Measurements from ENCODE around the gene KCNH1. TPM values are rescaled to one million over a fixed set of nuclear protein-coding genes. Genes with fewer than 3 reads are reported as not detected.

KCNH1 gene
- total RNA-seq, 1 donor = 41.3 TPM

DNA sequence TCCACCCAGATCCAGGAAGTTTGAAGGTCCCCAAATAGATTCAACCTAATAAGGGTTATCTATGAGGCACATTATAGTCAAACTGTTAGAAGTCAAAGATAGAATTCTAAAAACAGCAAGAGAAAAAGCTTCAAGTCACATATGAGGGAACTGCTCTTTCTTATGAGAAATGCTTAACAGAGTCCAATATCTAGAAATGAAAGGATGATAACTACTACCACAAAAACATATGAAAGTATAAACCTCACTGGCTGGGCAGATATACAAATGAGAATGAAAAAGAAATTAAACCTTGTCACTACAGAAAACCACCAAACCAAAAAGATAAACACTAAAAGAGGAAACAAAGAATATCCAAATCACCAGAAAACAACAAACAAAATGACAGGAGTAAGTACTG is 201.8 kb downstream of the KCNH1 start:
- H3K27ac ChIP-seq (ENCODE audit: low read depth, low read length) = no peak overlapping the region
- TF ChIP-seq, protein P1, sequence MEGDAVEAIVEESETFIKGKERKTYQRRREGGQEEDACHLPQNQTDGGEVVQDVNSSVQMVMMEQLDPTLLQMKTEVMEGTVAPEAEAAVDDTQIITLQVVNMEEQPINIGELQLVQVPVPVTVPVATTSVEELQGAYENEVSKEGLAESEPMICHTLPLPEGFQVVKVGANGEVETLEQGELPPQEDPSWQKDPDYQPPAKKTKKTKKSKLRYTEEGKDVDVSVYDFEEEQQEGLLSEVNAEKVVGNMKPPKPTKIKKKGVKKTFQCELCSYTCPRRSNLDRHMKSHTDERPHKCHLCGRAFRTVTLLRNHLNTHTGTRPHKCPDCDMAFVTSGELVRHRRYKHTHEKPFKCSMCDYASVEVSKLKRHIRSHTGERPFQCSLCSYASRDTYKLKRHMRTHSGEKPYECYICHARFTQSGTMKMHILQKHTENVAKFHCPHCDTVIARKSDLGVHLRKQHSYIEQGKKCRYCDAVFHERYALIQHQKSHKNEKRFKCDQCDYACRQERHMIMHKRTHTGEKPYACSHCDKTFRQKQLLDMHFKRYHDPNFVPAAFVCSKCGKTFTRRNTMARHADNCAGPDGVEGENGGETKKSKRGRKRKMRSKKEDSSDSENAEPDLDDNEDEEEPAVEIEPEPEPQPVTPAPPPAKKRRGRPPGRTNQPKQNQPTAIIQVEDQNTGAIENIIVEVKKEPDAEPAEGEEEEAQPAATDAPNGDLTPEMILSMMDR (IDR thresholded peaks at IDR 0.05; ENCODE audit: extremely low read depth, low read depth, low read length) = no peak
- no peak overlapping the region for H3K4me2 ChIP-seq (ENCODE audit: insufficient read depth, low read length)
- no peaks in the 10 kb centered on the region for H3K79me2 ChIP-seq (ENCODE audit: insufficient read depth, low read length)
- no peak overlapping the region for H2AFZ ChIP-seq (ENCODE audit: low read length)
- H3K4me3 ChIP-seq (ENCODE audit: insufficient read depth, low read length) = no peak overlapping the region
- H3K36me3 ChIP-seq (ENCODE audit: insufficient read depth, low read length) = no peaks in the 10 kb centered on the region
- DNase-seq (ENCODE audit: insufficient read length, low spot score, missing footprints) = no peak
- no peaks in the 10 kb centered on the region for H3K27me3 ChIP-seq (ENCODE audit: insufficient read depth, low read length)
- H3K9me3 ChIP-seq (ENCODE audit: low read depth, low read length) = no peaks in the 10 kb centered on the region
- no peaks in the 10 kb centered on the region for H4K20me1 ChIP-seq (ENCODE audit: insufficient read depth, low read length)
- H3K4me1 ChIP-seq (ENCODE audit: insufficient read depth, low read length) = no peaks in the 10 kb centered on the region

DNA sequence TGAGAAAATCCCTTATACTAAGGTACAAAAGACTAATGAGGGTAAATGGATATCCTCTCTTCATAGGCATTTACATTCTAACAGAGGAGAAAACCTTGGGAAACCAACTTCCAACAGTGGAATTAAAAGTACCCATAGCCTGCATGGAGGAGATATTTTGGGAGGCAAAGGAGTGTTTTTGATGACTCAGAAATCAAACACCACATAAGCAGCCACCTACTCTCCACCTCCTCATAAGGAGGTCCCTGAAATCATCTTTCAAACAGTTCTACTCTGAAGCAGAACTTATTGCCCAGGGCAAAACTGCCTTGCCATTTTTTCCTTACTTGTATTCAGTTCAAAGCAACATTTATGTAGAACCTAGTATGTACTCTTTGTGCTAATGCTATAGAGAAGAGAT is 211.3 kb downstream of the KCNH1 start:
- Histone ChIP-seq H4K20me1 (ENCODE audit: insufficient read depth, low read length) (no peaks in the 10 kb centered on the region), H3K79me2 (ENCODE audit: insufficient read depth, low read length) (no peaks in the 10 kb centered on the region), H2AFZ (ENCODE audit: low read length) (no peak overlapping the region), H3K9me3 (ENCODE audit: low read depth, low read length) (no peaks in the 10 kb centered on the region), H3K4me1 (ENCODE audit: insufficient read depth, low read length) (peaks cover 4% of the 10 kb centered on the region), H3K27ac (ENCODE audit: low read depth, low read length) (no peak overlapping the region), H3K27me3 (ENCODE audit: insufficient read depth, low read length) (no peaks in the 10 kb centered on the region), H3K4me2 (ENCODE audit: insufficient read depth, low read length) (no peak overlapping the region), H3K4me3 (ENCODE audit: insufficient read depth, low read length) (no peak overlapping the region), H3K36me3 (ENCODE audit: insufficient read depth, low read length) (no peaks in the 10 kb centered on the region)
- no peak for DNase-seq (ENCODE audit: insufficient read length, low spot score, missing footprints)
- TF ChIP-seq, protein P1 (IDR thresholded peaks at IDR 0.05; ENCODE audit: extremely low read depth, low read depth, low read length) = no peak

DNA sequence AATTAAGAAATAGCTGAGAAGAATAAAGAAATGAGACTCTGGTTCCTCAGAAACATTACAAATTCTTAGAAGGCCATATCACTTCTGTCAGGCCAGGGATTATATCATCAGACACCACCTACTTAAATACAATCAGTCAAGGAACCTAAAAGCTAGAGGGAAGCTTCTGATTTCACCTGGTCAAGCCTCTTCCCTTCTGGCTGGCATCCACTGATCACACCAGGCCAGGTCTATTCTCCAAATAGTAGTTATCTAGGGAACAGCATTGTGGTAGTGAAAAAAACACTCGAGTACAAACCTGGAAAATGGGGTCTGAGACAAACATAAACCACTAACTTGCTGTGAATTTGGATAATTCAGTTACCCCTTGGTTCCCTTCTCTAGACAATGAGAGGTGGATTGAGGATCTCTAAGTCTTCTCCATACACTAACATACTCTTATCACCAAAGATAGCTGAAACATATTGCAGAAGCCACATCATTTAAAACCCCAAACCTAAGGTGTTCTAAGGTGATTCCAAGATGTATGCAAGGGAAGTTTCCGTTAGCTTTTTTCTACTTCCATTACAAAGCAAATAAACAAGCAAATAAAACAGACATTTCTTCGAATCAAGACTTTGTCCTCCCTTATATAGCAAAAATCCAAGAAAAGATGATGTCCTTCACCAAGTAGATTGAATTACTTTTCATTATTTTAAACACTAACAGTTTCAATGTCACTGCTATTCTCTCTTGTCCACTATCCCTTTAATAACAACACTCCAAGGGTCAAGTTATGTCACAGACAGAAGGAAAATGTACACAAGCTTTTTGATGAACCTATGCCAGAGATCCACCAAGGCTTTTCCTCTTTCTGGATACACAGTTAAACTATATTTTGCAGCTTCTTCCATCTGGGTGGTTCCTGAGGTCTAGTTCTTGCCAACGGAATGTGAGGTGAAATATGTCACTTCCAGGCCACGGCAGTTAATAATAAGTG is 212.9 kb downstream of the KCNH1 start:
- H3K27me3 ChIP-seq (ENCODE audit: insufficient read depth, low read length) = no peaks in the 10 kb centered on the region
- no peak for DNase-seq (ENCODE audit: insufficient read length, low spot score, missing footprints)
- H3K9me3 ChIP-seq (ENCODE audit: low read depth, low read length) = no peaks in the 10 kb centered on the region
- H4K20me1 ChIP-seq (ENCODE audit: insufficient read depth, low read length) = no peaks in the 10 kb centered on the region
- H3K27ac ChIP-seq (ENCODE audit: low read depth, low read length) = no peak overlapping the region
- H3K79me2 ChIP-seq (ENCODE audit: insufficient read depth, low read length) = no peaks in the 10 kb centered on the region
- peaks cover 4% of the 10 kb centered on the region for H3K4me1 ChIP-seq (ENCODE audit: insufficient read depth, low read length)
- no peaks in the 10 kb centered on the region for H3K36me3 ChIP-seq (ENCODE audit: insufficient read depth, low read length)
- no peak overlapping the region for H2AFZ ChIP-seq (ENCODE audit: low read length)
- H3K4me2 ChIP-seq (ENCODE audit: insufficient read depth, low read length) = no peak overlapping the region
- no peak overlapping the region for H3K4me3 ChIP-seq (ENCODE audit: insufficient read depth, low read length)
- TF ChIP-seq, protein P1 (IDR thresholded peaks at IDR 0.05; ENCODE audit: extremely low read depth, low read depth, low read length) = no peak

DNA sequence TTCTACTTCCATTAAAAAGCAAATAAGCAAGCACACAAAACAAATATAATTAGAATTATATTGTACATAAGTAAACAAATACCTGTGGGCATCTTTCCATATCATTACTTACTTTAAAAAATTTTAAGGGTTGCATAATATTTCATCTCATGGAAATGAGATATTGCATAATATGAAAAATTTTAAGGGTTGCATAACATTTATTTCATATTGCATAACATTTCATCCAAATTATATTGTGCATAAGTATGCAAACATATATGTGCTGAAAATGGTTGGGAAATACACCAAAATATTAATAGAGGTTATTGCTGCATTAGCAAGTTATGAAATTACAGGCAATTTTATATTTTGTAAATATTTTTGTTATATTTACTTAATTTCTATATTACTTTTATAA is 213.7 kb downstream of the KCNH1 start:
- no peaks in the 10 kb centered on the region for H3K9me3 ChIP-seq (ENCODE audit: low read depth, low read length)
- H4K20me1 ChIP-seq (ENCODE audit: insufficient read depth, low read length) = no peaks in the 10 kb centered on the region
- no peak overlapping the region for H3K27ac ChIP-seq (ENCODE audit: low read depth, low read length)
- H3K4me1 ChIP-seq (ENCODE audit: insufficient read depth, low read length) = no peaks in the 10 kb centered on the region
- no peak overlapping the region for H2AFZ ChIP-seq (ENCODE audit: low read length)
- H3K4me3 ChIP-seq (ENCODE audit: insufficient read depth, low read length) = no peak overlapping the region
- no peaks in the 10 kb centered on the region for H3K36me3 ChIP-seq (ENCODE audit: insufficient read depth, low read length)
- H3K27me3 ChIP-seq (ENCODE audit: insufficient read depth, low read length) = no peaks in the 10 kb centered on the region
- H3K4me2 ChIP-seq (ENCODE audit: insufficient read depth, low read length) = no peak overlapping the region
- H3K79me2 ChIP-seq (ENCODE audit: insufficient read depth, low read length) = no peaks in the 10 kb centered on the region
- TF ChIP-seq, protein P1 (IDR thresholded peaks at IDR 0.05; ENCODE audit: extremely low read depth, low read depth, low read length) = no peak
- DNase-seq (ENCODE audit: insufficient read length, low spot score, missing footprints) = no peak
